ENCODE data around the gene TP53.

Gene TP53

GRCh38 chr17:7706631-7707354 is 19.5 kb upstream of the TP53 start:
- DNase-seq (ENCODE audit: low spot score) = no peak

- DNase-seq (ENCODE audit: low spot score) = no peak
Measured at GRCh38 chr17:7705269-7706255, 18.3 kb upstream of the TP53 start.

- no peak for DNase-seq (ENCODE audit: low spot score)
Measured at GRCh38 chr17:7704601-7705268, 17.4 kb upstream of the TP53 start, which contains the start of gene EFNB3. TSS of gene EFNB3 (plus strand) at chr17:7705202. CDS start at chr17:7705599, 397 bp downstream.

DNA sequence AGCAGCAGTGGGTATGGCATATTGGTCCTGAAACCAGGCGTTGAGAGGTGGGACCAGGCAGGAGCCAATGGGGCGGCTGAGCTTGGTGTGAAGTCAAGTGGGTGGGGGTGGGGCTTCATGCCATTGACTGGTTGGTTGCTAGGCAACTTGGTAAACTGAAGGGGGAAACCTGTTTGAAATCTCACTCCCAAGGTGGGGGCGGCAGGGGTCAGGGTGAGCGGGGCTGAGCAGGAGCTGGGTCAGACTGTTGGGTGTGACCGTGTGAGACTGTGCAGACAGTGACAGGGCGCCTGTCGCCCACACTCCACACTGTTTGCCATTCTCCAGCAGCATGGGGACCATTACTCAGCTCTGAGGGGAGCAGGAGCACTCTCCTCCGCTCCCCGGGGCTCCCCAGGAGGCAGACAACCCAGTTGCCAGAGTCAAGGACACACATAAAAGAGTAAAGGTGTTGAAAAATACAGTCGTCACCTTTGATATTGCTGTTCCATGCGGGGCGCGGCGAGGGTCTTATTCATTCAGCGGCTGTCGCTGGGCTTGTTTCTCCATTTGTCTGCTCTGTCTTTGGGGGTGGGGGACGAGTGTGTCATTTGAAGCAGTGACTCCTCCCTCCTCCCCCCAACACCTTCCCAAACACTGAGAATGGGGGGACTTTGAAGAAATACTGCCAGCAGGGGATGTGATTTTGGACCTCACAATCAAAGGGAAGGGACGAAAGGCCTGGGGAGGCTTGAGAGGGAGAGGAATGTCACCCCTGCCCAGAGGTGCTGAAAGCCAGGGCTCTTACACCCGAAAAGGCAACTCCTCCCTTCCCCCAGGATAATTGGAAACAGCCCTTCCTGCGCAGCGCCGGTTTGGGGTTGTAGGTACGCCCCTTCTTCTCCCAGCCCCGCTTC is 16.5 kb upstream of the TP53 start:
- DNase-seq (ENCODE audit: low spot score) = peak; percentile 35

DNA sequence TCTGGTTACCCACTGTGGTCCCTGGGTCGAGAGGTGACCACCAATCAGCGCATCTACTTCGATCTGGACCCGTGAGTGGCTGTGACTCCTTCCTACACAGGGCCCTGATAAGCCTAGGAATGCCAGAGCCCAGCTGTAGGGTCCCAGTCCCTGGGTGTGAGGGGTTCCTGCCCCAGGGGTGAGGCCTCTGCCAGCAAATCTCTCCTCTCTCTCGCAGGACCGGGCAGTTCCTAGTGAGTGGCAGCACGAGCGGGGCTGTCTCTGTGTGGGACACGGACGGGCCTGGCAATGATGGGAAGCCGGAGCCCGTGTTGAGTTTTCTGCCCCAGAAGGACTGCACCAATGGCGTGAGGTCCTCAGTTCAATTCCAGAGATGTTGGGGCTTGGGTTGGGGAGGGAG is 15.5 kb upstream of the TP53 start:
- no peak for DNase-seq (ENCODE audit: low spot score)

GRCh38 chr17:7701681-7702080 is 14.4 kb upstream of the TP53 start:
- DNase-seq (ENCODE audit: low spot score) = no peak

GRCh38 chr17:7700510-7700909 is 13.2 kb upstream of the TP53 start:
- no peak for DNase-seq (ENCODE audit: low spot score)

DNA sequence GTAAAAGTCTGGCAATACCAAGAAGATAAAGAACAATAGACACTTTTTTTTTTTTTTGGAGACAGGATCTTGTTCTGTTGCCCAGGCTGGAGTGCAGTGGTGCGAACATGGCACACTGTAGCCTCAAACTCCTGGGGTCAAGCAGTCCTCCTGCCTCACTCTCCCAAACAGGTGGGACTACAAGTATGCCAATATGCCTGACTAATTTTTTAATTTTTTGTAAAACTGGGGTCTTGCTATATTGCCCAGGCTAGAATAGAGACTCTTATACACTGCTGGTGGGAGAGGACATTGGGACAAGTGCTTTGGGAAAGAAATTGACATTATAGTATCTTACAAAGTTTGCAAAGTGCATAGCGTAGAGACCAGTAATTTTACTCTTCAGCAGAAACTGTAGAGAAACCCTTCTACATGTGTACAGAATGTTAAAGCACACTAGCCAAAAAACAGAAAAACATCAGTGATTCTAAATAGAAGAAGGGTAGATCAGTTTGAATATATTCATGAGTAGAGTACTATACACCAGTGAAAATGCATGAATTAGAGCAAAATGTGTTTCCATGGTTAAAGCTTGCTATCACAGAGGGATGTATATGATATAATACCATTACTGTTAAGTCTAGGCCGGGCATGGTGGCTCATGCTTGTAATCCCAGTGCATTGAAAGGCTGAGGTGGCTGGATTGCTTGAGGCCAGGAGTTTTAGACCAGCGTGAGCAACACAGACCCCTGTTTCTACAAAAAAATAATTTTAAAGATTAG is 10.7 kb upstream of the TP53 start:
- no peak for DNase-seq (ENCODE audit: low spot score)

- DNase-seq (ENCODE audit: low spot score) = no peak
Measured at GRCh38 chr17:7695586-7695985, 8.3 kb upstream of the TP53 start.

GRCh38 chr17:7688808-7689316 is 1.6 kb upstream of the TP53 start:
- no peak for DNase-seq (ENCODE audit: low spot score)

GRCh38 chr17:7687908-7688807 is 868 bp upstream of the TP53 start, which contains the start of gene WRAP53:
TSS of gene WRAP53 (plus strand) at chr17:7688477. CDS start at chr17:7688649, 172 bp downstream.
- DNase-seq (ENCODE audit: low spot score) = peak; percentile 93

DNA sequence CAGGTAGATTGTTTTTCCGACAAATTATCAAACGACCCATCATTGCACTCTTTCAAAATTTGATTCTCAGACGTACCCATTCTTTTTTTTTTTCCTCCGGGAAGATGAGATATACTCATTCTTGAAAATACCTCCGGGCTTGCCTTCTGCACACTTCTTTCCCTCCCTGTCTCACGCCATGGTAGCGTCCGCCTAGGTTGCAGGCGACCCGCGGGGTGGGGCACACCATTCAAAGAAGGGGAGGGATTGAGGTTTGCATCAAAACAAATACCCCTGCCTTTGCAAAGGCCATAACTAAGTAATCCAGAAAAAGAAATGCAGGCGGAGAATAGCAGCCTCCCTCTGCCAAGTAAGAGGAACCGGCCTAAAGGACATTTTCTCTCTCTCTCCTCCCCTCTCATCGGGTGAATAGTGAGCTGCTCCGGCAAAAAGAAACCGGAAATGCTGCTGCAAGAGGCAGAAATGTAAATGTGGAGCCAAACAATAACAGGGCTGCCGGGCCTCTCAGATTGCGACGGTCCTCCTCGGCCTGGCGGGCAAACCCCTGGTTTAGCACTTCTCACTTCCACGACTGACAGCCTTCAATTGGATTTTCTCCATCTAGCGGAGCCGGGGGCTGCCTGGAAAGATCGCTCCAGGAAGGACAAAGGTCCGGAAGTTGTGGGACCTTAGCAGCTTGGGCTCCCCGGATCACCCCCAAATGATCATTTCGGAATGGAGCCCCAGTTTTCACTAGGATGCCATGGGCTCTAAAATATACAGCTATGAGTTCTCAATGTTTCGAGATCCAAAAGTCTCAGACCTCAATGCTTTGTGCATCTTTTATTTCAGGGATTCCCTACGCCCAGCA is 843 bp downstream of the TP53 start:
- peak; percentile 86 for DNase-seq (ENCODE audit: low spot score)

DNA sequence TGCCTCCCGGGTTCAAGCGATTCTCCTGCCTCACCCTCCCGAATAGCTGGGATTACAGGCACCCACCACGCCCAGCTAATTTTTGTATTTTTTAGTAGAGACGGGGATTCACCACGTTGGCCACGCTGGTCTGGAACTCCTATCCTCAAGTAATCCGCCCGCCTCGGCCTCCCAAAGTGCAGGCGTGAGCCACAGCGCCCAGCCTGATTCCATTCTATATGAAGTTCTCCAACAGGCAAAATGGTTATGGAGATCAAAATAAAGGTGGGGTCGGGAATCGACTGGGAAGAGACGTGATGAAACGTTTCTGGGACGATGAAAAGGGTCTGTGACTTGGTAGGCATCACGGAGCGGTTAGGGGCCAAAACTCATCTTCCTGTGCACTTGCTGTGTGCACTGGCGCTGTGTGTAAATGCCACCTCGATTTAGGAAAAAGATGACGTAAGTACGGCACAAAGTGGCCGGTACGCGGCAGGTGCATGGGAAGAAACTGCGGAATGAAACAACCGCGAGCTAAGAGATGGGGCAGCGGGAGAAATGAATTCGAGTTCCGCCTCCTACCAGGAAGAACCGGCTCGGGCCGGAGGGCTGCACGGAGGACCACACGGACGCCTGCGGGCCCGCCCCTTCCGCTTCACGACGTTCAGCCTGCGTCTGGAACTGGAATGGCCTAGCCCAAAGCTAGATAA is 1.6 kb downstream of the TP53 start:
- DNase-seq (ENCODE audit: low spot score) = peak; percentile 84

- no peak for DNase-seq (ENCODE audit: low spot score)
Measured at GRCh38 chr17:7684851-7685532, 2.3 kb downstream of the TP53 start.

DNA sequence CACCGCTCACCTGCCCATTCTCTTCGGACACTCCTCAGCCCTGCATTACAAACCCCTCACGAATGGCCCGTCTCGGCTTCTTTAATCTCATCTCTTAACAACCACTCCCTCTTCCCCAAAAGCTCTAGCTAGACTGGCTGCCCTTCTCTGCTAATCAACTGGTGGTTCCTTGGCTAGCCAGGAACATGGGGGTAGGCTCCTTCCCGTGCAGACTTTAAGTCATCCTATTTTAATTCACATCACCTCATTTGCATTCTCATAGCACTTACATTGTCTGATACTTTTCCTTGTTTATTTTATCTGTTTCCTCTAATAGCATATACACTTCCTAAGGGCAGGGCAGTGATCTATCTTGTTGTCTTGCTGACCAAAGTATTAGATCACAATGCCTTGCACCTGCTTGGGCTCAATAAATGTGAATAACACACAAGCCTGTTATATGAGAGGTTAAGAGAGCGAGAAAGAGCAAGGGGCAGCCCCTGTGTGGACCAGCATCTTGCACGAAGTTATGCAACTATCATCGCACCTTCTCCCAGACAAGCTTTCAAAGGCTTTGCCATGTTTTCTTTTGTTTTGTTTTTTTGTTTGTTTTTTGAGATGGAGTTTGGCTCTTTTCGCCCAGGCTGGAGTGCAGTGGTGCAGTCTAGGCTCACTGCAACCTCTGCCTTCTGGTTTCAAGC is 9.8 kb downstream of the TP53 start:
- DNase-seq (ENCODE audit: low spot score) = no peak

DNA sequence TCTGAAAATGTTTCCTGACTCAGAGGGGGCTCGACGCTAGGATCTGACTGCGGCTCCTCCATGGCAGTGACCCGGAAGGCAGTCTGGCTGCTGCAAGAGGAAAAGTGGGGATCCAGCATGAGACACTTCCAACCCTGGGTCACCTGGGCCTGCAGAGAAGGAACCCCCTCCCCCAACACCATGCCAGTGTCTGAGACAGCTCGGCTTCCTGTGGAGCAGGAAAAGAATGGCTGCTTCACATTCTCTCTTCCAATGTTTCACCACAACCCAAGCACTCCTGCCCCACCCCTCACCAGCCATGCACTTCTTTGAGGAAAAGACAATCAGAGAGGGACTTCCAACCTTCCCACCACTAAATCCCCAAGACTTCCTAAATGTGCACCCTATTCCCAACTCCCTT is 10.8 kb downstream of the TP53 start:
- no peak for DNase-seq (ENCODE audit: low spot score)

DNA sequence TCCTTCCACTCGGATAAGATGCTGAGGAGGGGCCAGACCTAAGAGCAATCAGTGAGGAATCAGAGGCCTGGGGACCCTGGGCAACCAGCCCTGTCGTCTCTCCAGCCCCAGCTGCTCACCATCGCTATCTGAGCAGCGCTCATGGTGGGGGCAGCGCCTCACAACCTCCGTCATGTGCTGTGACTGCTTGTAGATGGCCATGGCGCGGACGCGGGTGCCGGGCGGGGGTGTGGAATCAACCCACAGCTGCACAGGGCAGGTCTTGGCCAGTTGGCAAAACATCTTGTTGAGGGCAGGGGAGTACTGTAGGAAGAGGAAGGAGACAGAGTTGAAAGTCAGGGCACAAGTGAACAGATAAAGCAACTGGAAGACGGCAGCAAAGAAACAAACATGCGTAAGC is 12.4 kb downstream of the TP53 start:
- no peak for DNase-seq (ENCODE audit: low spot score)
